HG03558 (cell line): ENCODE results near the gene NTN5.
"Not testable (repeated sequence)": the region's sequence is repeated elsewhere in the genome, so short reads cannot be mapped to it uniquely, and the experiment has no call there.

ENCODE experiments used
- ATAC-seq: cut with Tn5 transposase; IDR thresholded peaks from one replicate; pipeline ENCODE4 v1.9.1; 2021; ENCODE audit warnings: moderate number of reproducible peaks; ENCODE audit not compliant: unreplicated experiment; ENCODE audit errors: extremely low read depth

The NTN5 gene

DNA sequence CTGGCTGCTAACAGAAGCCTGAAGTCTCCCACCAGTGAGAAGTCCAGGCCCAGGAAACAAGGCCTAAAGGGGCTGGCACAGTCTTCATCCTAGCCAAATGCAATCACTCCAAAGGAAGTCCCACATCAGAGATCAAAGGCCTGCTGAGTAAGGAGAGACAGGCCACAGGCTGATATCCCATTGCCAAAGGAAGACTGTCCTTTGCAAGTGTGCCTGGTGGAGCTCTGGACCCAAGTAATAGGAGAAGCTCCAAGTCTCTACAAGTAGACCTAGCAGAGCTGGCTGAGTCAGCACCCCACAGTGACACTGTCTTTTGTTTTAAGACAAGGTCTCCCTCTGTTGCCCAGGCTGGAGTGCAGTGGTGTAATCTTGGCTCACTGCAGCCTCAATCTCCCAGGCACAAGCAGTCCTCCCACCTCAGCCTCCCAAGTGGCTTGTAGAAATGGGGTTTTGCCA, 40.1 kb downstream of the NTN5 start:
- no peak for ATAC-seq

GRCh38 chr19:48632286-48632685, 40.5 kb downstream of the NTN5 start:
- ATAC-seq = not testable (repeated sequence)

- no peak for ATAC-seq
These were observed 41.6 kb downstream of the NTN5 start for GRCh38 chr19:48631225-48631624.

- no peak for ATAC-seq
These were observed 42.3 kb downstream of the NTN5 start for GRCh38 chr19:48630296-48631063.

- no peak for ATAC-seq
These were observed 43.1 kb downstream of the NTN5 start for GRCh38 chr19:48629599-48630295.

DNA sequence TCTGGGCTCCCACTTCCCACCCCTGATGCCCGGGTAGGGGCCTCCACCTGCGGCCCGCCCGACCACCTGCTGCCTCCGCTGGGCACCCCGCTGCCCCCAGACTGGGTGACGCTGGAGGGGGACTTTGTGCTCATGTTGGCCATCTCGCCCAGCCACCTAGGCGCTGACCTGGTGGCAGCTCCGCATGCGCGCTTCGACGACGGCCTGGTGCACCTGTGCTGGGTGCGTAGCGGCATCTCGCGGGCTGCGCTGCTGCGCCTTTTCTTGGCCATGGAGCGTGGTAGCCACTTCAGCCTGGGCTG, 43.6 kb downstream of the NTN5 start:
- no peak for ATAC-seq

- no peak for ATAC-seq
These were observed 44.1 kb downstream of the NTN5 start for GRCh38 chr19:48628486-48629296.

DNA sequence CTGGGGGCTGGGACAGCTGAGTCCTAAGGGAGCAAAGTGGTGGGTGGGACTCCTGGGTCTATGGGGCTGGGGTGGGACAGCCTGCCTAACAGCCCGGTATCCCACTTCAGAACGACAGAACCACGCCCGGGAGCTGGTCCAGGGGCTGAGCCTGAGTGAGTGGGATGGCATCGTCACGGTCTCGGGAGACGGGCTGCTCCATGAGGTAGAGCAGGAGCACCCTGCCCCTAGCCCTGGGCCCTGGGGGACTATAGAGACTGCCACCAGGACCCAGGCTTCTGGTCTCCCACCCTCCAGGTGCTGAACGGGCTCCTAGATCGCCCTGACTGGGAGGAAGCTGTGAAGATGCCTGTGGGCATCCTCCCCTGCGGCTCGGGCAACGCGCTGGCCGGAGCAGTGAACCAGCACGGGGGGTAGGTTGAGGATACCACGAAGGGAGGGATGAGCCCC, 44.9 kb downstream of the NTN5 start:
- no peak for ATAC-seq

DNA sequence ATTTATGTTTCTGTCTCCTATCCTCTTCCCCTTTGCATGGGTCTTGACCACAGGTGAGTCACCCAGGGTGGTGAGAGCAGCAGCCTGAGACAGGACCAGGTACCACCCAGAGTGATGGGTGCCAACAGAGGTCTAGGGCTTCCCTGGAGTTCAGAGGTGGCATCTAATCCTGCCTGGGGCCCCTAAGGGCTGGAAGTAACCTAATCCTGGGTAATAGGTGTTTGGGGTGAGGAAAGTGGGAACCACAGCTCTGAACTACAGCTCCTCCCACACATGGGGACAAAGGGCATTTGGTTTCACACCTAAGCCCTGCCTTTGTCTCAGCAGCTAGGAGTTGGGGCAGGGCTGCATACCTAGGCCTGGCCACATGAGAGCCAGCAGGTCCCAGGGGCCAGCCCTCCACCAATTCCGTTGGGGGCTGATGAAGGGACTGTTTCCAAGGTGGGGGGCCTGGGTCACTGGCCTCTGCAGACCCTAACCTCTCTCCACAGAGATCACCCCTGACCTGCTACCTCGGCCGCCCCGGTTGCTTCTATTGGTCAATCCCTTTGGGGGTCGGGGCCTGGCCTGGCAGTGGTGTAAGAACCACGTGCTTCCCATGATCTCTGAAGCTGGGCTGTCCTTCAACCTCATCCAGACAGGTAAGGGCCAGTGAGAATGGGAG, 45.5 kb downstream of the NTN5 start:
- no peak for ATAC-seq

GRCh38 chr19:48625891-48626327, 46.9 kb downstream of the NTN5 start:
- no peak for ATAC-seq

DNA sequence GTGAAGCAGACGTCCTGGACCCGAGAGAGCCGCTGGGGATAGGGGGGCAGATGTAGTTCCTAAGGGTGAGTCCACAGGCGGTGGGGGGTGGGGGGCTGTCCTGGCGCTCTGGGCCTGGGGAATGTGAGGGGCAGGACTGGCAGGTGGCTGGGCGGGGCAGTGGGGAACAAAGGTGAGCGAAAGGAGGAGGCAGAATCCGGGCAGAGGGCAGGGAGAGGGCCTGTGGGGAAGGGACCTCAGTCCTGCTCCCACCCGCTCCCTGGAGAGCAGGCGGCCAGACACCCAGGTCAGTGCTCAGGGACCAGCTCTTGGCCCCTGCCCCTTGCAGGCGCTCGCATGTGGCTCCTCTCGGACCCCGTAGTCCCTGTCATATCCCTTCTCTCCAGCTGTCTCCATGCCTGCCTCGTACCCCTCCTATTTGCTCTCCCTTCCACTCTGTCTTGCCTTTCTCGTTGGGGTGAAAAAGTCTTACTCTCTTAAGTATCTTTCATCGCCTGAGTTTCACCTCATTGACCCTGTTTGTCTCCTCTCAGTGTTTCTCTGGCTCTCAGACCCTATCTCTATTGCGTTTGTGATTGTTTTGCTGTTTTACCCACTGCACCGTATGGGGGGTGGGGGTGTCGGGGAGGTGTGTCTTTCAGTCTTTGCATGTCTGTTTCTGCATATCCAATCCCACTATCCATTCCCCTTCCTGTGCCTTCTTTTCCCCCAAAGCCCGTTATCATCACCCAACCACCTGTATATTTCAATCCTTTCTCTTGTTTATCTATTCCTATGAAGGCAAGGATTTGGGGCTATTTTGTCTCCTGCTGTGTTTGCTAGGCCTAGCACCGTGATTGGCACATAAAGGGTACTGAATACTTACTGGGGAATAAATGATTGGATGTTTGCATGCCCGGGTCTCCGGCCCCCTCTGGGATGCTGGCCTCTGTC, 47.8 kb downstream of the NTN5 start:
- ATAC-seq = no peak

GRCh38 chr19:48624067-48624594, 48.7 kb downstream of the NTN5 start:
- ATAC-seq = no peak

GRCh38 chr19:48623556-48624066, 49.2 kb downstream of the NTN5 start:
- ATAC-seq = no peak

- no peak for ATAC-seq
These were observed 52.9 kb downstream of the NTN5 start for GRCh38 chr19:48619692-48620585.

GRCh38 chr19:48618916-48619691, 53.7 kb downstream of the NTN5 start, which contains the start of the genes RPL18 and SPHK2:
TSS of gene RPL18 (minus strand) at chr19:48619178. CDS start at chr19:48619143, 35 bp downstream.
TSS of gene SPHK2 (plus strand) at chr19:48619506. CDS start at chr19:48620515, 1,009 bp downstream.
- peak; percentile 69 for ATAC-seq

DNA sequence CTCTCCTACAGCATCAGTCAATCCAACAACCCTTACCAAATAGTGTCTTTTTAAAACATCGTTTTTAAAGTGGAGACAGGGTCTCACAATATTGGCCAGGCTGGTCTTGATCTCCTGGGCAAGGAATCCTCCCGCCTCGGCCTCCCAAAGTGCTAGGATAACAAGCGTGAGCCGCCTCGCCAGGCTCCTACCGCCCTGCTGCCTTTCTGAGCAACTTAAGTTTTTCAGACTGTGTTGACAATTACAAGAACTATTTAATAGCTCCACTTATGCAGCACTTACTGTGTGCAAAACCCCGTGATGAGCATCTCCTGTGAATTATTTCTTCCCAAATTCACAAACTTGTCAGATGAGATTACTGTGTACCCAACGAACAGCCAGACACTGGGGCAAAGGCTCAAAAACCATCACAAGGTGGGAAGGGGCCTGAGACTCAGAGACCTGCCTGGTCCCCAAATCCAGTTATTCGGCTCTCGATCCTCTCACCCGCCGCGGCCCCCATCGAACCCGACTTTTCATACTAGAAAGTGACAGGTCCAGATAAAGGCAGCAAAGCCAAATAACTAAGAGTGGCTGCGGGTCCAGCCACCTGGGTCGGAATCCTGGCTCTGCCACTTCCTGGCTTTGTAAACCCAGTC, 54.4 kb downstream of the NTN5 start:
- ATAC-seq = no peak
